ENCODE measurements around the gene CAMTA1. TPM values are rescaled to one million over a fixed set of nuclear protein-coding genes. Genes with fewer than 3 reads are reported as not detected.

Gene CAMTA1
- total RNA-seq, 1 donor from 2014 or later, result 47.9 TPM

DNA sequence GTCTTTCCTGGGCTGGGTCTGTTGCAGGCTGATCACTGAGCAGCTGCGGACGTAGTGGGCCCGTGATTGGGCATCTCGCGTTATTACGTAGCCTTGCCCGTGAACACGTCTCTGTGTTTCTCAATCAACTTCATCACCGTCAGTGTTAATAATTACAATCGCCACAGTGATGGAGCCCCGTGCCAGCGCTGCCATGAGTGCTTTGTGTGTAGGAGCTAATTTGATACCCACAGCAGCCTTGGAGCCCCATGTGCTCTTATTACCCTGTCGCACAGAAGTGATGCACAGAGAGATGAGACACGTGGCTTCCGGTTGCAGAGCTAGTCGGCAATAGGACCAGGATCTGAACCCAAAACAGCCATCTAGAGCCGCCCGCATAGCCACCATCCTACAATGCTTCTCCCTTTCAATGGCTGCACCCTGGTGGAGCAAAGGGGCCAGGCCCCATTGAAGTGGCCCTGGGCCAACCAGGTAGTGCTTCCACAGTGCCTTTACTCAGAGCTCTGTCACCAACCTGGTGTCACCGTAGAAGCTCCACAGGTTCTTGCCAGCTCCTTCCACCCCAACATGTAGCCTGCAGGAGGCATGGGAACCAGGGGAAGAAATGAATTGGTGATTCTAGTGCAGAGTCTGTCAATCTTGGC lies 587.3 kb downstream of the CAMTA1 start:
- Histone ChIP-seq H3K27ac (no peak overlapping the region), H3K4me1 (no peaks in the 10 kb centered on the region), H3K9me3 (no peaks in the 10 kb centered on the region), H3K27me3 (ENCODE audit: low read depth) (no peaks in the 10 kb centered on the region), H3K4me3 (no peak overlapping the region), H3K36me3 (no peaks in the 10 kb centered on the region)
- DNase-seq, result no peak
- TF ChIP-seq CTCF (IDR thresholded peaks at IDR 0.05), result no peak
- intact Hi-C loops (cut with DNase I), result no loop called here
- no peak for ATAC-seq

DNA sequence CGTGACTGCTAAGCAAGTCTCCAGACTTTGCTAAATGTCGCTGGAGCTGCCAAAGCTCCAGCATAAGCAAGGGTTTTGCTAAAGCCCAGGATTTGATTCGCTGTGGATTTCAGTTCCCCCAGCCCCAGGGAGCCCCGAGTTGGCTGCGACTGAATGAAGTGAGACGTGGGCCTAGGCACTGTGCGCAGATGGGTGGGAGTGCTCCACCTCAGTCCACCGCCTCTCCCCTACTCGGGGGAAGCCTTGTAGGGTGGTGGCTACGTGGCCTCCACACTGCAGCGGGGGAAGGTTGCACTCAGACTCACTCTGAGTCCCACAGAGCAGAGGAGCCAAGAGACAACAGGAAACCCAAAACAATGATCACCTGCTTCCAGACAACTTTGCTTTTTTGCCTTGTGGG lies 588.0 kb downstream of the CAMTA1 start:
- Histone ChIP-seq H3K27me3 (ENCODE audit: low read depth) (no peaks in the 10 kb centered on the region), H3K9me3 (no peaks in the 10 kb centered on the region), H3K36me3 (no peaks in the 10 kb centered on the region), H3K4me3 (no peak overlapping the region), H3K4me1 (no peaks in the 10 kb centered on the region), H3K27ac (no peak overlapping the region)
- TF ChIP-seq CTCF (IDR thresholded peaks at IDR 0.05), result no peak
- intact Hi-C loops (cut with DNase I), result no loop called here
- DNase-seq (no peak), ATAC-seq (no peak)

DNA sequence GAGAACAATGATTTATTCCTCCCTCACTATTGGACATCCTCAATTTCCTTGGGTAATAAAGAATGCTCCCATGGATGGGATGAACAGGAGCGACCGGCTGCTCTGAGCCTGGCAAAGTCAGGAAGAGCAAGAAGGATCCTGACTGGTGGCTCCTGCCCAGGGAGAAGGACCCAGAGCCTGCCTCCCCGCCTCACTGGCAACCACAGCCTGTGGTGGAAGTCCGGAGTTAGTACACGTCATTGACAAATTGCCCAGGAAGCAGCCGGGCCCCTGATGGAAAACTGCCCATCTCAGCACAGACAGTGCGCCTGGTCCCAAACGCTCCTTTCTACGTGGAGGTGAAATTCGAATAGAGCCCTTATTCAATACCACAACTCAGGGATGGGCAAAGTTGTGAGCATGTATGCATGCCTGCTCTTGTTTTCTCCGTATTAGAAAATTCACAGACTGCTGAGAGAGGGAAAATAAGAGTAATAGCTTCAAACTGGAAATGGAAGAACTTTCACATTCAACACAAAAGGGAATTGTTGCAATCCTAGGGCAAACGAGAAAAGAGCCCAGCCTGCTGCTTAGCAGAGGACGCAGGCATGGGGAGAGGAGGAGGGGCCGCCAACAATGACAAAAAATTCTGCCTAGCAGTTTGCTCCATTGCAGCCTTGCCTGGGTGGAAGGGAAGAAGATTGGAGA lies 588.8 kb downstream of the CAMTA1 start:
- no peak overlapping the region for H3K4me3 ChIP-seq
- intact Hi-C loops (cut with DNase I), result no loop called here
- no peak overlapping the region for H3K27ac ChIP-seq
- no peak for TF ChIP-seq CTCF (IDR thresholded peaks at IDR 0.05)
- H3K27me3 ChIP-seq (ENCODE audit: low read depth), result no peaks in the 10 kb centered on the region
- H3K4me1 ChIP-seq, result no peaks in the 10 kb centered on the region
- H3K9me3 ChIP-seq, result no peaks in the 10 kb centered on the region
- H3K36me3 ChIP-seq, result no peaks in the 10 kb centered on the region
- ATAC-seq (no peak), DNase-seq (no peak)

GRCh38 chr1:7374563-7375160 lies 589.4 kb downstream of the CAMTA1 start:
- Histone ChIP-seq H3K27ac (no peak overlapping the region), H3K4me1 (peaks cover 3% of the 10 kb centered on the region), H3K9me3 (no peaks in the 10 kb centered on the region), H3K36me3 (no peaks in the 10 kb centered on the region), H3K4me3 (no peak overlapping the region), H3K27me3 (ENCODE audit: low read depth) (no peaks in the 10 kb centered on the region)
- intact Hi-C loops (cut with DNase I), result no loop called here
- ATAC-seq (no peak), DNase-seq (no peak)
- no peak for TF ChIP-seq CTCF (IDR thresholded peaks at IDR 0.05)

DNA sequence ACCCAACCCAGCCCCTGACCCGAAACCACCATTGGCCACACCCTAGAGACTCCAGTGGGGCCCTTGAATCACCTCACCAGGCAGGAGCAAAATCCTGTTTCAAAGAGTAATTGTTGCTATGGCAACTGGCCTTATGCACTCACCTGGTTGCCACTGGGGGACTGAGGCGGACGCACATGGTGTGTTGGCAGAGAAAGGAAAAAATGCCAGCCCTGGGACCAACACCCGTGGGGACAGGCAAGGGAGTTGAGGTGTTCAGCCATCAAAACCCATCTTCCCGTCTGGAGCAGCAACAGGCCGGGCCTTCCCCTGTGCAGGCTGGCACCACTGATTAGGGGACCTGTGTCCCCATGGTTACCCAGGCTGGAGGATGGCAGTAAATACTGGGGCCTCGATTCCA lies 590.1 kb downstream of the CAMTA1 start:
- ATAC-seq (no peak), DNase-seq (no peak)
- peaks cover 7% of the 10 kb centered on the region for H3K4me1 ChIP-seq
- H3K27me3 ChIP-seq (ENCODE audit: low read depth), result no peaks in the 10 kb centered on the region
- no peak for TF ChIP-seq CTCF (IDR thresholded peaks at IDR 0.05)
- H3K9me3 ChIP-seq, result no peaks in the 10 kb centered on the region
- intact Hi-C loops (cut with DNase I), result no loop called here
- H3K4me3 ChIP-seq, result no peak overlapping the region
- no peaks in the 10 kb centered on the region for H3K36me3 ChIP-seq
- no peak overlapping the region for H3K27ac ChIP-seq

All from lower lobe of right lung (tissue), 2 donors.